Sigmoid colon (tissue), 7 donors: ENCODE data around the gene HOXB6. TPM values are rescaled to one million over a fixed set of nuclear protein-coding genes. Genes with fewer than 3 reads are reported as not detected.

Source experiments
- DNase-seq: peaks from one replicate; pipeline ENCODE4 v3.0.0-alpha.2; 2019
- H3K27ac ChIP-seq, 4 donors: fragments of 200-600 bp; sonication (generic); one replicate each; pipeline ENCODE4 v1.5.1; 2016 to 2019; ENCODE audit warnings: mild to moderate bottlenecking in 1 of 4
- H3K27me3 ChIP-seq, 3 donors: fragments of 200-600 bp; sonication (generic); one replicate each; pipeline ENCODE4 v1.5.1; 2019; ENCODE audit warnings: mild to moderate bottlenecking in 1 of 3
- H3K36me3 ChIP-seq, 4 donors: fragments of 200-600 bp; sonication (generic); one replicate each; pipeline ENCODE4 v1.5.1; 2016 to 2019
- H3K4me1 ChIP-seq, 4 donors: fragments of 200-600 bp; sonication (generic); one replicate each; pipeline ENCODE4 v1.5.1; 2017 to 2019
- H3K4me3 ChIP-seq, 4 donors: fragments of 200-600 bp; sonication (generic); one replicate each; pipeline ENCODE4 v1.5.1; 2017 to 2019; ENCODE audit warnings: mild to moderate bottlenecking in 2 of 4, moderate library complexity in 1 of 4
- H3K9me3 ChIP-seq, 4 donors: fragments of 200-600 bp in 3 of 4; sonication (generic) in 3 of 4; one replicate each; pipeline versions ENCODE4 v1.5.1 to v1.6.1; 2013 to 2019
- CTCF ChIP-seq, 4 experiments: fragments of 450-650 bp in 3 of 4; fragments of 200-600 bp in 1 of 4; IDR thresholded peaks; one replicate each; pipeline ENCODE4 v1.5.1; 2016 to 2019; ENCODE audit warnings: antibody characterized with exemption in 4 of 4, mild to moderate bottlenecking in 3 of 4, moderate library complexity in 2 of 4
- EP300 ChIP-seq, 4 donors: sonication (generic); formaldehyde crosslinking; IDR thresholded peaks; one replicate each; pipeline ENCODE4 v1.6.1; 2017; ENCODE audit warnings: antibody characterized with exemption in 4 of 4
- POLR2A ChIP-seq, 2 donors: fragments of 450-650 bp; IDR thresholded peaks; one replicate each; pipeline ENCODE4 v1.6.1; 2016; ENCODE audit warnings: antibody characterized with exemption in 2 of 2, mild to moderate bottlenecking in 2 of 2, moderate library complexity in 2 of 2
- POLR2AphosphoS5 ChIP-seq, 4 donors: sonication (generic); formaldehyde crosslinking; IDR thresholded peaks; one replicate each; pipeline ENCODE4 v1.6.1; 2017; ENCODE audit warnings: antibody characterized with exemption in 4 of 4
- WGBS, 2 donors: extraction: QIAGEN DNeasy Blood & Tissue Kit; methylation state at CpG; one replicate each; pipeline ENCODE4 v1.1.7; 2013; 5-methylcytosine and 5-hydroxymethylcytosine counted together
- intact Hi-C: fragments of 100-400 bp; cut with DNase I; formaldehyde crosslinking; loops from one replicate; pipeline ENCODE4 v1.15.1; 2023
- polyA plus RNA-seq, 3 donors: library from polyadenylated mRNA; stranded (reverse); fragments of 200-250 nt; gene quantifications; one replicate each; pipeline ENCODE4 v1.2.3, GENCODE V29; 2013
- total RNA-seq, 4 donors: library from RNA; depleted of rRNA; stranded (reverse); fragments of >200 nt; gene quantifications; one replicate each; pipeline ENCODE4 v1.1.0, GENCODE V29; 2016
- donor health status: healthy with polysubstance abuse.
- donor health status: Bipolar disorder and iron deficiency.
- donor health status: healthy.

HOXB6 gene
- total and polyA plus RNA-seq, 7 donors, result 6.0 to 28.5 (median 10.2) TPM

- 21 to 58% methylated on average over 7 of the region's 7 CpGs for WGBS, 2 donors
- no peak overlapping the region for H3K4me3 ChIP-seq
- H3K9me3 ChIP-seq, result no peaks in the 10 kb centered on the region
- peaks cover 74 to 100% (median 100%) of the 10 kb centered on the region in 3 donors for H3K27me3 ChIP-seq
- DNase-seq, result peak; percentile 12
- TF ChIP-seq EP300 (IDR thresholded peaks at IDR 0.05) (no peak), CTCF (IDR thresholded peaks at IDR 0.05) (no peak), POLR2AphosphoS5 (IDR thresholded peaks at IDR 0.05) (no peak), POLR2A (IDR thresholded peaks at IDR 0.05) (no peak)
- no peak overlapping the region for H3K27ac ChIP-seq
- H3K36me3 ChIP-seq, result no peaks in the 10 kb centered on the region
- peaks cover 0 to 19% (median 8%) of the 10 kb centered on the region in 4 donors for H3K4me1 ChIP-seq
- intact Hi-C loops, result no loop called here
Measured at GRCh38 chr17:48631693-48632578, 27.1 kb upstream of the HOXB6 start.

- intact Hi-C loops, result no loop called here
- Histone ChIP-seq H3K27ac (no peak overlapping the region), H3K9me3 (no peaks in the 10 kb centered on the region), H3K36me3 (no peaks in the 10 kb centered on the region), H3K4me3 (no peak overlapping the region), H3K27me3 (peaks cover 74 to 100% (median 100%) of the 10 kb centered on the region in 3 donors), H3K4me1 (peaks cover 0 to 21% (median 13%) of the 10 kb centered on the region in 4 donors)
- DNase-seq, result peak; percentile 48
- WGBS, 2 donors, result 14 to 48% methylated on average over 15 of the region's 15 CpGs
- TF ChIP-seq POLR2A (IDR thresholded peaks at IDR 0.05) (no peak), EP300 (IDR thresholded peaks at IDR 0.05) (no peak), CTCF (IDR thresholded peaks at IDR 0.05) (no peak), POLR2AphosphoS5 (IDR thresholded peaks at IDR 0.05) (no peak)
Measured at GRCh38 chr17:48630925-48631692, 26.3 kb upstream of the HOXB6 start.

GRCh38 chr17:48630009-48630924 is 25.5 kb upstream of the HOXB6 start:
- no peak overlapping the region for H3K27ac ChIP-seq
- TF ChIP-seq EP300 (IDR thresholded peaks at IDR 0.05), result no peak
- no peak for TF ChIP-seq CTCF (IDR thresholded peaks at IDR 0.05)
- TF ChIP-seq POLR2AphosphoS5 (IDR thresholded peaks at IDR 0.05), result no peak
- TF ChIP-seq POLR2A (IDR thresholded peaks at IDR 0.05), result no peak
- intact Hi-C loops, result no loop called here
- 17 to 59% methylated on average over 15 of the region's 15 CpGs for WGBS, 2 donors
- DNase-seq, result no peak
- H3K4me1 ChIP-seq, result peaks cover 0 to 30% (median 22%) of the 10 kb centered on the region in 4 donors
- H3K4me3 ChIP-seq, result no peak overlapping the region
- no peaks in the 10 kb centered on the region for H3K9me3 ChIP-seq
- peaks cover 74 to 100% (median 100%) of the 10 kb centered on the region in 3 donors for H3K27me3 ChIP-seq
- H3K36me3 ChIP-seq, result no peaks in the 10 kb centered on the region

GRCh38 chr17:48629411-48629759 is 24.6 kb upstream of the HOXB6 start:
- no peak overlapping the region for H3K4me3 ChIP-seq
- 16 to 51% methylated on average over 5 of the region's 5 CpGs for WGBS, 2 donors
- H3K4me1 ChIP-seq, result peaks cover 0 to 37% (median 28%) of the 10 kb centered on the region in 4 donors
- H3K27me3 ChIP-seq, result peaks cover 79 to 100% (median 100%) of the 10 kb centered on the region in 3 donors
- intact Hi-C loops, result no loop called here
- DNase-seq, result no peak
- no peaks in the 10 kb centered on the region for H3K9me3 ChIP-seq
- TF ChIP-seq POLR2AphosphoS5 (IDR thresholded peaks at IDR 0.05), result no peak
- no peak for TF ChIP-seq POLR2A (IDR thresholded peaks at IDR 0.05)
- no peak for TF ChIP-seq CTCF (IDR thresholded peaks at IDR 0.05)
- no peak for TF ChIP-seq EP300 (IDR thresholded peaks at IDR 0.05)
- H3K27ac ChIP-seq, result no peak overlapping the region
- no peaks in the 10 kb centered on the region for H3K36me3 ChIP-seq
